ENCODE results near the gene PP2D1.
"Not testable (repeated sequence)": the region's sequence is repeated elsewhere in the genome, so short reads cannot be mapped to it uniquely, and the experiment has no call there.

The PP2D1 gene

DNA sequence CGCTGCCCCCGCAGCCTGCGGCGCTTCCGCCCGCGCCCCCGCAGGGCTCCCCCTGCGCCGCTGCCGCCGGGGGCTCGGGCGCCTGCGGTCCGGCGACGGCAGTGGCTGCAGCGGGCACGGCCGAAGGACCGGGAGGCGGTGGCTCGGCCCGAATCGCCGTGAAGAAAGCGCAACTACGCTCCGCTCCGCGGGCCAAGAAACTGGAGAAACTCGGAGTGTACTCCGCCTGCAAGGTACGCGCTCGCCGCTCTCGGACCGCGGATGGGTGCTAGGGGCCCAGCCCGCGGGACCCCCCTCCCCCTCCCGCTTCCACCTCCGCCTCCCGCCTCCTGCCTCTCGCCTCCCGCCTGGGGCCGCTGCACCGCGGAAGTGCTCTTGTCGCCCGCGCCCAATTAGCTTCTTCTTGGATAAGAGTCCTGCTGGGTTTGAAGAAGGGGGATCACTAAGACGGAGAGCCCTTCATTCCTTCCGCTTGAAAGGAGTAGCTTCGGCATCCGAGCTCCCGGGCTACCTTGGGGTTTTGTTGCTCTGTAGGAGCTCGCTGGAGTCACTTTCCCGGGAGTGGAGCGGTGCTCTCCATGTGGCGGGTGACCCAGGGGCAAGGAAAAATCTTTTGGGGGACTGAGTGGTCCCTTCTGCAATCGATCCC, 28.6 kb upstream of the PP2D1 start:
- DNase-seq (ENCODE audit: low spot score), result peak; percentile 69

- DNase-seq (ENCODE audit: low spot score), result peak; percentile 77
Measured at GRCh38 chr3:20039765-20040547, 27.9 kb upstream of the PP2D1 start, which contains the start of gene KAT2B. Gene KAT2B (plus strand): TSS chr3:20040446. CDS start chr3:20040478, 32 bp downstream.

- DNase-seq (ENCODE audit: low spot score), result no peak
Measured at GRCh38 chr3:20039466-20039764, 27.4 kb upstream of the PP2D1 start.

- no peak for DNase-seq (ENCODE audit: low spot score)
Measured at GRCh38 chr3:20038699-20039465, 26.8 kb upstream of the PP2D1 start.

DNA sequence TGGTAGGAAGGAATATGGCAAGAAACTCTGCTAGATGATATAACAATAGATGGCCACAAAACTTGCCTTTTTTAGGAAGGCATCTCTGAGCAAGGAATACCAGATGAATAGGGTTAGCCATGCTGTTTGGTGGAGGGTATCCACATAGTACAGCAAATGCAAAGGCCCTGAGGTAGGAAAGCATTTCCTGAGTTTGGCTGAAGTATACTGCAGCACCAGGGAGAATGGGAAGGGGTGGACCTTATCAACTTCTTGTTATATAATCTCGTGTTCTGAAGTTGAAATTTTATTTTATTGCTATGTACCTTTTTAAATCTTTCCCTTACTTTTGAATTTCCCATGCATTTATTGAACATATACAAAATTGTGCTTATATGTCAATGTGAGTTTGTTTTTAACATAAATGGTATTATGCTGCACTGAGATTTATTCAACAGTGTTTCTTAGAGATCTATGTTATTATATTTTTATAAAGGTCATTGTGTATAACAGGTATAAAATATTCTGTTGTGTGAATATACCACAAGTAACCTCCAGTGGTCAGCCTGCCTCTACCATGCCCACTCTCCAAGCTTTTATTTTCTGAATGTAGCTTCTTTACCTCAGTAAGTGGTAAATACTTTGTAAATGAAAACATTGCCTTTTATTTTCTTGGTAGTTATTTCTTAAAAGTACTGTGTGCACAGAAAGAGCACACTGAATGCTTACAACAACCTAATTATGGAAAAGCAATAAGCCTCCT, 25.4 kb upstream of the PP2D1 start:
- DNase-seq (ENCODE audit: low spot score), result no peak

- DNase-seq (ENCODE audit: low spot score), result no peak
Measured at GRCh38 chr3:20035019-20035418, 23.0 kb upstream of the PP2D1 start.

GRCh38 chr3:20031939-20032338, 19.9 kb upstream of the PP2D1 start:
- DNase-seq (ENCODE audit: low spot score), result not testable (repeated sequence)

DNA sequence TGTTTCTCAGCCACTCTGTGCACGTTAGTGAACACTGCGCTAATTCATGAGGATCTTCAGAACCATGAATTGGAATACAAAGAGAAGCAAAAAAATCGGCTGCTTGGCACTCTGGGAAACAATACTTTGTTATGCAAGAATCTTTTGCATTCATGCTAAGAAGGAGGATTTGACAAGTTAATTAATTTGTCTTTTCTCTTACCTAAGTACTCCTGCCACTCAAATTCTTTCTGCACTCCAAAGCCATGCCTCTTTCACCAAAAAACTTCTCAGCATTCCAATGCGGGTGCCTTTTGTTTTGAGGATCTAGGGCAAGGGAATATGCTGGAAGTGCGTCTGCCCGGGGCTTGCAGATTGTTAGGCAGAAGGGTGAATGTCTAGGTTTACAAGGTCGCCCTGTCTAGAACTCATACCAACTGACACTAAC, 16.9 kb upstream of the PP2D1 start:
- DNase-seq (ENCODE audit: low spot score), result no peak

DNA sequence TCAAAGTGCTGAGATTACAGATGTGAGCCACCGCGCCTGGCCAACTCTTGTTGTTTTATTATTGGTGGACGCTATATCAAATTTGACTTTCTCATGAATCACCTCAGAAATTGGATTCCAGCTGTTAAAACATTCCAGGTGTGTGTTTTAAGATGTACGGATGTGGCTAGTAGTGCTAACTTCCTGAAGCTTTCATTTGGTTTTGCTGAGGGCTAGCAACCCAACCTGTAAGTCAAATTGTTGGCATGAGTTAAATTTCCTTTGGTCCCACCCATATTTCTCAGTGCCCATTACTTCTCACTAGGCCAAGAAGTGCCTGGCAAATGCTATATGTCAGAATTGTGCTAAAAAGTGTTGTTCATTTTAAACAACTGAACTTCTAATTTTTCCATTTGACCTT, 15.1 kb upstream of the PP2D1 start:
- DNase-seq (ENCODE audit: low spot score), result no peak

DNA sequence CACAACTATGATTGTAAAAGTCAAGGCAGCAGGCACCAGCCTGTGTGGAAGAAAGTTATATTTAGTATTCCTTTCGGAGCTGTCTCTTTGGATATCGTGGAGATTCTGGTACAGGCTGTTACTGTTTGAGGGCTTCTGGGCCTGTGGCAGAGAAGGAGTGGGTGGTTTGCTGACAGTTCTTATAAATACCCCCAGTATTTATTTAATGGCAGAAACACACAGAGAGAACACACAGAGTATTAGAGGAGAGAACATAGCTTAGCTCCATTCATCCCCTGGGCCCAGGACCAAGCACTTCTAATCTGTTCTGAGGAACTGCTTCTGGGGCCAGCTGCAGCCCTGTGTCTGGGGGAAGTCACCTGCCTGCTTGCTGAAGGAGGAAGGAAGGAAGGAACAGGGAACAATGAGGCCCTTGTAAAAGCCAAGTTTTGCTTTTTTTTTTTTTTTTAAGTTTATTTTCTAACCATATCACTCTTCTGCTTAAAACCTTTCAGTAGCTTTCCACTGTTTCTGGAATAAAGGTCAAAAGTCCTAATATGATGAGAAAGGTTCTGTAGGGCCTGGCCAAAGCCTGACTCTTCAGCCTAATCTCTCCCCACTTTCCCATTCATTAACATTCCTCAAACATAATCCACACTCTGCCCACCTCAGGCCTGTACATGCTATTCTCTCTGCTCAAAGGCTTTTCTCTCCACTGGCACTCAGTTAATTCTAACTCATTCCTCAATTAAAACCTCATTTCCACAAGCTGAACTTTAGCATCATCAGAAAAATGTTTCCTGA, 11.8 kb upstream of the PP2D1 start:
- no peak for DNase-seq (ENCODE audit: low spot score)

DNA sequence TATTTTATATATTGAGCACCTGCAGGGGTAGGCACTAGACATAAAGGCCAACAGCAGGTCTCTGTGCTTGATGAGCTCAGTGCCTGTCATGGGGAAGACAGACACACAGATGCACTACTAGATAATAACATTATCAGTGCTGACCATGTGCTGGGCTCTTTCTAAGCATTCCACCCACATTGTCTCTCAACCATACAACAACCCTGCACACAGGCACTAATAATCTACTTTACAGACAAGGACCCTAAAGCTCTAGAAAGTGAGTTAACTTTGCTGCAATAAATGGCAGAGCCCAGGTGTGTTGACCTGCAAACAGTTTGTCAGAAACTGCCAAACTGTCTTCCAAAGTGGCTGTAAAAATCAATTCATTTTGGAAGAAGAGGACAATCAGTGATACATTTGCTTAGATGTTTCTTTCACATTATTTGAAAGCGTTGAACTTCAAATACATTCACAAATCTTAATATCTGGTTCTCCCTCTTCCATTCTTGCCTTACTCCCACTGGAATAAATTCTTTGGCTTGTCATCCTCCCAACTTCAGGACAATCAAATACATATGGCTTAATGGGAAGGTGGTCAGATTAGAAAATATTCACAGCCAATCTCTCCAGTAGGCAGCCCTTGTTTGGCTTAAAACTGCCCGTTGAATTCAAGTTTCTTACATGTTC, 11.0 kb upstream of the PP2D1 start:
- DNase-seq (ENCODE audit: low spot score), result no peak

GRCh38 chr3:20016076-20016475, 4.0 kb upstream of the PP2D1 start:
- not testable (repeated sequence) for DNase-seq (ENCODE audit: low spot score)

DNA sequence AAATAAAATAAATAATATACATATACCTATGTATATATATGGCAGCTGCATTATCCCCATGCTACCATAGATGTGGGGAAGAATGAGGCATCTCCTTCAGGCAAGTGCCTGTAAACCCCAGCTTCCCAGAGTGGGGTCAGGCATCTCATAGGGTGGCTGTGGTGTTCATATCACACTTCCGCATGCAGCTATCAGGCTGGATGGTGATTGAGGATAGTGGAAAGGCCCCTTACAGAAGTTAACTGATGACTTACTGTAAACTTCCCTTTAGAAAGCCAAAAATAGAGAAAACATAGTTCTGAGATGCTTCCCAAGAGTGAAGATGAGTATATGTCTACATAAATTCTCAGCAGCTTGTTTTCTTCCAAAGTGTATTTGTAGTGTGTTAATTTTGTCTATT, 3.5 kb upstream of the PP2D1 start:
- DNase-seq (ENCODE audit: low spot score), result no peak

- DNase-seq (ENCODE audit: low spot score), result no peak
Measured at GRCh38 chr3:20013396-20013795, 1.3 kb upstream of the PP2D1 start.

GRCh38 chr3:20008646-20009045, 3.4 kb downstream of the PP2D1 start:
- DNase-seq (ENCODE audit: low spot score), result no peak

- DNase-seq (ENCODE audit: low spot score), result no peak
Measured at GRCh38 chr3:20007960-20008359, 4.1 kb downstream of the PP2D1 start.

DNA sequence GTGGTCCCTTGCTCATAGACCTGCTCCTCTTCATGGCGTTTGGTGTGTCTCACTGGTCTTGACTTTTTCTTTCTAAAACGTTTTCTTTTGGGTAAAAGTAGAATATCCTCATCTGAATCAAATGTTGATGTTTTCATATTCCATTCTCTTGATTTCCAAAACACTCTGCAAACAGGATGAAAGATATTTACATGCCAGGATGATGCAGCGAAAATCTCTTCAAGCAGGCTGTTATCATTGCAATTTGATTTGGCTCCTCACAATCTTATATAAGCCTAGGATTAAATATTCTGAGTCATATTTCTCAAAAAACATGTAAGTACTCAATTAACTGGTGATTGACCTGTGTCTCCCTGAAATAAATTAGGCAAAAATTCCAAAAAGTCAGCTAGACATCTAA, 10.1 kb downstream of the PP2D1 start:
- DNase-seq (ENCODE audit: low spot score), result no peak

DNA sequence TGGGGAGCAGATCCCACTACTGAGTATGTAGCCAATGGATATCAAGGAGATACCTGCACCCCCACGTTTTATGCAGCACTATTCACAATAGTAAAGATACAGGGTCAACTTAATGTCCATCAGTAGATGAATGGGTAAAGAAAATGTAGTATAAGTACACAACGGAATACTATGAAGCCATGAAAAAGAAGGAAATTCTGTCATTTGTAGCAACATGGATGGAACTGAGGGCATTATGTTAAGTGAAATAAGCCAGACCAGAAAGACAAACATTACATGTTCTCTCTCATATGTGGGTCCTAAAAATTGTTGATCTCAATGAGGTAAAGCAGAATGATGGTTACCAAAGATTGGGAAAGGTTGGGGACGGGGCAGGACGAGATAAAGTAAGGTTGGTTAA, 14.6 kb downstream of the PP2D1 start:
- no peak for DNase-seq (ENCODE audit: low spot score)

- peak; percentile 32 for DNase-seq (ENCODE audit: low spot score)
Measured at GRCh38 chr3:19994796-19995195, 17.3 kb downstream of the PP2D1 start.

- not testable (repeated sequence) for DNase-seq (ENCODE audit: low spot score)
Measured at GRCh38 chr3:19988904-19989303, 23.2 kb downstream of the PP2D1 start.

DNA sequence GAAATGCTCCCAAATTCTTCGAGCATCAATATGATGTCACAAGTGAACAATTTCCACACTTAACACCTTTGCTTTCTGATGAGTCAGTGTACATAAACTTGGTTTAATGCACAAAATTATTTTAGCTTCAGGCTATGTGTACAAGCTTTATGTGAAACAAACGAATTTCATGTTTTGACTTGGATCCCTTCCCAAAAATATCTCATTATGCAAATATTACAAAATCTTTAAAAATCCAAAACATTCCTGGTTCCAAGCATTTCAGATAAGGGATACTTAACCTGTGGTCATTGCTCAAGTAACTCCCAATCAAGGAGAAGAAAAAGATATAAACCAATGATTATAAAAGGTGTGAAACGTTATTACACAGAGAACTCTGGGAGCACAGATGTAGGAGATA, 40.0 kb downstream of the PP2D1 start:
- peak; percentile 25 for DNase-seq (ENCODE audit: low spot score)
